Esophagus squamous epithelium (tissue), 5 donors: Measurements from ENCODE around the gene SCO1. TPM values are rescaled to one million over a fixed set of nuclear protein-coding genes. Genes with fewer than 3 reads are reported as not detected.

Source experiments
- DNase-seq: peaks from one replicate; lab custom pipeline; 2025; lab: John Stamatoyannopoulos, UW
- H3K27ac ChIP-seq, 4 donors: fragments of 200-600 bp; sonication (generic); one replicate each; pipeline ENCODE4 v1.5.1; 2016 to 2019; ENCODE audit warnings: mild to moderate bottlenecking in 1 of 4
- H3K27me3 ChIP-seq, 4 donors: fragments of 200-600 bp; sonication (generic); 1 replicate in 3 of 4; 2 replicates in 1 of 4; pipeline versions ENCODE4 v1.5.1 to v1.6.0; 2017 to 2021; ENCODE audit warnings: antibody characterized with exemption in 1 of 4
- H3K36me3 ChIP-seq, 3 donors: fragments of 200-600 bp; sonication (generic); one replicate each; pipeline ENCODE4 v1.5.1; 2016 to 2019
- H3K4me1 ChIP-seq, 3 donors: fragments of 200-600 bp; sonication (generic); one replicate each; pipeline ENCODE4 v1.5.1; 2017 to 2019
- H3K4me3 ChIP-seq, 4 donors: fragments of 200-600 bp; sonication (generic); 1 replicate in 3 of 4; 2 replicates in 1 of 4; pipeline ENCODE4 v1.5.1; 2016 to 2019; ENCODE audit warnings: mild to moderate bottlenecking in 2 of 4, moderate library complexity in 1 of 4
- H3K9me3 ChIP-seq, 3 donors: fragments of 200-600 bp; sonication (generic); one replicate each; pipeline ENCODE4 v1.5.1; 2016 to 2019
- POLR2A ChIP-seq, 4 donors: fragments of 450-650 bp; IDR thresholded peaks; one replicate each; pipeline ENCODE4 v1.6.1; 2017; ENCODE audit warnings: antibody characterized with exemption in 4 of 4, mild to moderate bottlenecking in 4 of 4, moderate library complexity in 3 of 4
- WGBS, 2 donors: methylation state at CpG; one replicate each; pipeline ENCODE4 v1.1.5; 2018; 5-methylcytosine and 5-hydroxymethylcytosine counted together
- intact Hi-C: fragments of 100-400 bp; cut with DNase I; formaldehyde crosslinking; loops from one replicate; pipeline ENCODE4 v1.15.0; 2022
- total RNA-seq, 4 donors: library from RNA; depleted of rRNA; stranded (reverse); fragments of >200 nt; gene quantifications; one replicate each; pipeline ENCODE4 v1.1.0, GENCODE V29; 2016
- TF ChIP-seq, protein P1 (sequence below), 6 experiments: fragments of 450-650 bp in 4 of 6; fragments of 200-600 bp in 2 of 6; sonication (generic) in 2 of 6; IDR thresholded peaks; one replicate each; pipeline ENCODE4 v1.5.1; 2016 to 2019; ENCODE audit warnings: antibody characterized with exemption in 6 of 6, mild to moderate bottlenecking in 4 of 6, moderate library complexity in 4 of 6
- donor health status: DM: yes; HTN: yes; CAD: no.

Gene SCO1
- total RNA-seq, 4 donors from 2014 or later, result 15.4 to 25.6 (median 20.3) TPM

GRCh38 chr17:10657879-10658278 lies 39.5 kb downstream of the SCO1 start:
- H3K4me3 ChIP-seq, result no peak overlapping the region
- TF ChIP-seq, protein P1, sequence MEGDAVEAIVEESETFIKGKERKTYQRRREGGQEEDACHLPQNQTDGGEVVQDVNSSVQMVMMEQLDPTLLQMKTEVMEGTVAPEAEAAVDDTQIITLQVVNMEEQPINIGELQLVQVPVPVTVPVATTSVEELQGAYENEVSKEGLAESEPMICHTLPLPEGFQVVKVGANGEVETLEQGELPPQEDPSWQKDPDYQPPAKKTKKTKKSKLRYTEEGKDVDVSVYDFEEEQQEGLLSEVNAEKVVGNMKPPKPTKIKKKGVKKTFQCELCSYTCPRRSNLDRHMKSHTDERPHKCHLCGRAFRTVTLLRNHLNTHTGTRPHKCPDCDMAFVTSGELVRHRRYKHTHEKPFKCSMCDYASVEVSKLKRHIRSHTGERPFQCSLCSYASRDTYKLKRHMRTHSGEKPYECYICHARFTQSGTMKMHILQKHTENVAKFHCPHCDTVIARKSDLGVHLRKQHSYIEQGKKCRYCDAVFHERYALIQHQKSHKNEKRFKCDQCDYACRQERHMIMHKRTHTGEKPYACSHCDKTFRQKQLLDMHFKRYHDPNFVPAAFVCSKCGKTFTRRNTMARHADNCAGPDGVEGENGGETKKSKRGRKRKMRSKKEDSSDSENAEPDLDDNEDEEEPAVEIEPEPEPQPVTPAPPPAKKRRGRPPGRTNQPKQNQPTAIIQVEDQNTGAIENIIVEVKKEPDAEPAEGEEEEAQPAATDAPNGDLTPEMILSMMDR (IDR thresholded peaks at IDR 0.05), result no peak
- no peak for TF ChIP-seq POLR2A (IDR thresholded peaks at IDR 0.05)
- WGBS, 2 donors, result 69 to 75% methylated on average over 10 of the region's 10 CpGs
- no peak overlapping the region for H3K27ac ChIP-seq
- H3K4me1 ChIP-seq, result no peaks in the 10 kb centered on the region
- DNase-seq, result no peak
- peaks cover 0 to 10% (median 0%) of the 10 kb centered on the region in 3 donors for H3K36me3 ChIP-seq
- no peaks in the 10 kb centered on the region for H3K9me3 ChIP-seq
- no peaks in the 10 kb centered on the region for H3K27me3 ChIP-seq
- intact Hi-C loops, result no loop called here

GRCh38 chr17:10657148-10657547 lies 40.2 kb downstream of the SCO1 start, which contains the start of gene MYH3:
Gene MYH3 (minus strand): TSS chr17:10657309. CDS start chr17:10655064, 2,245 bp downstream.
- 74 to 81% methylated on average over 6 to 13 of the region's 15 CpGs for WGBS, 2 donors

DNA sequence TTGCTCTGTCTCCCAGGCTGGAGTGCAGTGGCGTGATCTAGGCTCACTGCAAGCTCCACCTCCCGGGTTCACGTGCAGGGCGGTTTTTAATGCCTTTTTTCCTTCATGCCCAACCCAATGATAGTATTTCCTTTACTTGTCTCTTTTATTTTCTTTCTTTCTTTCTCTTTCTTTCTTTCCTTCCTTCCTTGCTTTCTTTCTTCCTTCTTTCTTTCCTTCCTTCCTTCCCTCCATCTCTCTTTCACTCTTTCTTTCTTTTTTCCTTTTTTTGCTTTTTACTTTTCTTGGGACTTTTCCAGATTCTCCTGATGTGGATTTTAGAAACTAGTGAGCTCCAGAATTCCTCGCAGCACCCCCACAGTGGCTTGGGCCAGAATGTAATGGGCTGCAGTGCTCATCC lies 43.3 kb downstream of the SCO1 start:
- H3K27me3 ChIP-seq, result no peaks in the 10 kb centered on the region
- DNase-seq, result no peak
- H3K4me1 ChIP-seq, result no peaks in the 10 kb centered on the region
- no peaks in the 10 kb centered on the region for H3K36me3 ChIP-seq
- no peak overlapping the region for H3K27ac ChIP-seq
- no peak for TF ChIP-seq POLR2A (IDR thresholded peaks at IDR 0.05)
- TF ChIP-seq, protein P1 (IDR thresholded peaks at IDR 0.05), result no peak
- H3K4me3 ChIP-seq, result no peak overlapping the region
- H3K9me3 ChIP-seq, result no peaks in the 10 kb centered on the region
- intact Hi-C loops, result no loop called here
- 87 to 89% methylated on average over 5 of the region's 5 CpGs for WGBS, 2 donors

More at GRCh38 chr17:10657148-10657547, 40.2 kb downstream of the SCO1 start, which contains the start of gene MYH3:
- intact Hi-C loops, result no loop called here
- H3K9me3 ChIP-seq, result no peaks in the 10 kb centered on the region
- no peaks in the 10 kb centered on the region for H3K4me1 ChIP-seq
- no peak within 1 kb of the TSS for H3K4me3 ChIP-seq
- no peak within 1 kb of the TSS for H3K27ac ChIP-seq
- no peak for DNase-seq
- TF ChIP-seq, protein P1 (IDR thresholded peaks at IDR 0.05), result no peak
- TF ChIP-seq POLR2A (IDR thresholded peaks at IDR 0.05), result no peak
- H3K36me3 ChIP-seq, result peaks cover 0 to 10% (median 0%) of the 10 kb centered on the region in 3 donors
- no peaks in the 10 kb centered on the region for H3K27me3 ChIP-seq

DNA sequence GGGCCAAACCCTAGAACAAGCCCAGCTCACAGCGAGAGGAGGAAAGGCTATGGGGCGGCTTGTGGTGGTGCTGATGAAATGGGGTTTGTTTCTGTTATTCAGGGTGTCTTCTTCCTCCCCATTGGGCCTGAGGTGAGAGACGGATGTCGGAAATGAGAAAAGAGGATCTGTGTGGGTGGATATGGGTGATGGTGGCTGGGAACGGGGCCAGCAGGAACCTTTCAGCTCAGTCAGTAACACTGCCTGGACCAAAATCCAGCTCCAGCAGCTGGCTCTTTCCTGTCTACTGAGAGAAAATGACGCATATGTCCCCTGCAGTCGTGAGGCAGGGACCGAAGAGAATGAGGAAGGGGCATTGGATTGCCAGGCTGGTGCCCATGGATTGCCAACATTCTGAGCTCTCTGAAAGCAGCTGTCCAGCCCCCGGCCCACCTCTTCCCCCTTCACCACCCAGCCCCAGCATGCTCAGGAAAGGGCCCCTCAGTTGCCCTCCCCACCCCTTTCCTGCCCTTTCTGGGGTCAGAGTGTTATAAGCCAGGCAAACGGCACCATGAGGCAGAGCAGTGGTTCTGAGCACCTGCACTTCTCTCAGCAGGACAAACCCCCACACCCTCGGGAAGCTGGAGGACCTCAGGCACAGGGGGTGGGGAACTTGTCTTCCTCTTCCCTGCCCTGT lies 44.2 kb downstream of the SCO1 start:
- DNase-seq, result no peak
- Histone ChIP-seq H3K9me3 (no peaks in the 10 kb centered on the region), H3K36me3 (no peaks in the 10 kb centered on the region), H3K27ac (no peak overlapping the region), H3K4me3 (no peak overlapping the region), H3K27me3 (no peaks in the 10 kb centered on the region), H3K4me1 (no peaks in the 10 kb centered on the region)
- no peak for TF ChIP-seq POLR2A (IDR thresholded peaks at IDR 0.05)
- TF ChIP-seq, protein P1 (IDR thresholded peaks at IDR 0.05), result no peak
- intact Hi-C loops, result no loop called here
- 71 to 79% methylated on average over 3 to 9 of the region's 11 CpGs for WGBS, 2 donors

GRCh38 chr17:10651927-10652326 lies 45.4 kb downstream of the SCO1 start:
- Histone ChIP-seq H3K36me3 (no peaks in the 10 kb centered on the region), H3K4me1 (no peaks in the 10 kb centered on the region), H3K27ac (no peak overlapping the region), H3K27me3 (no peaks in the 10 kb centered on the region), H3K9me3 (no peaks in the 10 kb centered on the region), H3K4me3 (no peak overlapping the region)
- intact Hi-C loops, result no loop called here
- no peak for DNase-seq
- WGBS, 2 donors, result 67 to 94% methylated on average over 6 to 9 of the region's 9 CpGs
- no peak for TF ChIP-seq POLR2A (IDR thresholded peaks at IDR 0.05)
- TF ChIP-seq, protein P1 (IDR thresholded peaks at IDR 0.05), result no peak
